SK-N-SH treated with all-trans-retinoic acid at 6 μM for 48 hours (cell line): Measurements from ENCODE around the gene VEGFC.

Experiments used
- ARNTL ChIP-seq: fragments of 450-650 bp; formaldehyde crosslinking; IDR thresholded peaks from 2 replicates; pipeline ENCODE4 v1.5.0; 2020; ENCODE audit warnings: low read depth, mild to moderate bottlenecking, moderate library complexity, borderline replicate concordance
- BACH2 ChIP-seq: fragments of 250-450 bp; sonication (Bioruptor Pico); IDR thresholded peaks from 2 replicates; pipeline ENCODE4 v1.9.0; 2021; ENCODE audit warnings: mild to moderate bottlenecking, borderline replicate concordance
- CSDC2 ChIP-seq: fragments of 250-450 bp; sonication (Bioruptor Pico); IDR thresholded peaks from 2 replicates; pipeline ENCODE4 v1.5.0; 2020; ENCODE audit warnings: mild to moderate bottlenecking, moderate library complexity
- RARB ChIP-seq: fragments of 250-450 bp; sonication (Bioruptor Pico); IDR thresholded peaks from 2 replicates; pipeline ENCODE4 v1.8.0; 2021; ENCODE audit warnings: mild to moderate bottlenecking, moderate library complexity
- SNAI2 ChIP-seq: fragments of 250-450 bp; sonication (Bioruptor Pico); IDR thresholded peaks from 2 replicates; pipeline ENCODE4 v1.5.0; 2020; ENCODE audit warnings: mild to moderate bottlenecking, moderate library complexity
- TOX ChIP-seq: fragments of 250-450 bp; sonication (Bioruptor Pico); IDR thresholded peaks from 2 replicates; pipeline ENCODE4 v1.8.0; 2021; ENCODE audit warnings: mild to moderate bottlenecking, moderate library complexity, borderline replicate concordance
- ZFP30 ChIP-seq: fragments of 450-650 bp; formaldehyde crosslinking; IDR thresholded peaks from 2 replicates; pipeline ENCODE4 v1.5.0; 2022; ENCODE audit warnings: mild to moderate bottlenecking, moderate library complexity
- ZNF565 ChIP-seq: fragments of 450-650 bp; formaldehyde crosslinking; conservative IDR thresholded peaks from 2 replicates; pipeline ENCODE4 v1.5.0; 2020; ENCODE audit warnings: low read depth, mild to moderate bottlenecking, moderate library complexity
- ZNF8 ChIP-seq: fragments of 450-650 bp; formaldehyde crosslinking; IDR thresholded peaks from 2 replicates; pipeline ENCODE4 v1.5.0; 2020; ENCODE audit warnings: mild to moderate bottlenecking, moderate library complexity
- TF ChIP-seq, protein P1 (sequence below): fragments of 250-450 bp; sonication (Bioruptor Pico); IDR thresholded peaks from 2 replicates; pipeline ENCODE4 v1.5.0; 2020; ENCODE audit warnings: mild to moderate bottlenecking, moderate library complexity
- TF ChIP-seq, protein P2 (sequence below): fragments of 250-450 bp; sonication (Bioruptor Pico); IDR thresholded peaks from 2 replicates; pipeline ENCODE4 v1.8.0; 2020; ENCODE audit warnings: mild to moderate bottlenecking, moderate library complexity, borderline replicate concordance
- TF ChIP-seq, protein P3 (sequence below): fragments of 250-450 bp; sonication (Bioruptor Pico); IDR thresholded peaks from 2 replicates; pipeline ENCODE4 v1.5.1; 2020; ENCODE audit warnings: low read depth, mild to moderate bottlenecking, moderate library complexity
- TF ChIP-seq, protein P4 (sequence below): fragments of 250-450 bp; sonication (Bioruptor Pico); IDR thresholded peaks from 2 replicates; pipeline ENCODE4 v1.5.1; 2021; ENCODE audit warnings: mild to moderate bottlenecking, moderate library complexity

DNA sequence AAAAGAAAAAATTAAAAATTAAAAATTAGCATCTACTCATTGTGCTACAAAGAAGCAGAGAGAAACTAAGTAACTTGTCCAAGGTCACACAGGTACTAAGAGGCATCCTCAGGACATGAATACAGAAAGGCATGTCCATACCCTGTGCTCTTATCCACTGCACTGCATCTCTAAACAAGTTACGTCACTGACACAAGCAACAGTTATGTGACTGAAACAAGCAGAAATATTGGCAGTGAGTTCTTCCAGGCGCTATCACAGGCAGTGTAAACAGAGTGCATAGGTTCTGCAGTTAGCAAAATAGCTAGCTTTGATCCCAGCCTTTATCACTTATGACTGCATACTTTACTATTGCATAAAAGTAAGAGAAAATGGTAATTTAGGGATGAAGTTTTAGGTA, 7.9 kb downstream of the VEGFC start:
- TF ChIP-seq, protein P1, sequence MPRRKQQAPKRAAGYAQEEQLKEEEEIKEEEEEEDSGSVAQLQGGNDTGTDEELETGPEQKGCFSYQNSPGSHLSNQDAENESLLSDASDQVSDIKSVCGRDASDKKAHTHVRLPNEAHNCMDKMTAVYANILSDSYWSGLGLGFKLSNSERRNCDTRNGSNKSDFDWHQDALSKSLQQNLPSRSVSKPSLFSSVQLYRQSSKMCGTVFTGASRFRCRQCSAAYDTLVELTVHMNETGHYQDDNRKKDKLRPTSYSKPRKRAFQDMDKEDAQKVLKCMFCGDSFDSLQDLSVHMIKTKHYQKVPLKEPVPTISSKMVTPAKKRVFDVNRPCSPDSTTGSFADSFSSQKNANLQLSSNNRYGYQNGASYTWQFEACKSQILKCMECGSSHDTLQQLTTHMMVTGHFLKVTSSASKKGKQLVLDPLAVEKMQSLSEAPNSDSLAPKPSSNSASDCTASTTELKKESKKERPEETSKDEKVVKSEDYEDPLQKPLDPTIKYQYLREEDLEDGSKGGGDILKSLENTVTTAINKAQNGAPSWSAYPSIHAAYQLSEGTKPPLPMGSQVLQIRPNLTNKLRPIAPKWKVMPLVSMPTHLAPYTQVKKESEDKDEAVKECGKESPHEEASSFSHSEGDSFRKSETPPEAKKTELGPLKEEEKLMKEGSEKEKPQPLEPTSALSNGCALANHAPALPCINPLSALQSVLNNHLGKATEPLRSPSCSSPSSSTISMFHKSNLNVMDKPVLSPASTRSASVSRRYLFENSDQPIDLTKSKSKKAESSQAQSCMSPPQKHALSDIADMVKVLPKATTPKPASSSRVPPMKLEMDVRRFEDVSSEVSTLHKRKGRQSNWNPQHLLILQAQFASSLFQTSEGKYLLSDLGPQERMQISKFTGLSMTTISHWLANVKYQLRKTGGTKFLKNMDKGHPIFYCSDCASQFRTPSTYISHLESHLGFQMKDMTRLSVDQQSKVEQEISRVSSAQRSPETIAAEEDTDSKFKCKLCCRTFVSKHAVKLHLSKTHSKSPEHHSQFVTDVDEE (CRISPR knock-in tag), result no peak
- no peak for TF ChIP-seq ARNTL
- TF ChIP-seq, protein P2, sequence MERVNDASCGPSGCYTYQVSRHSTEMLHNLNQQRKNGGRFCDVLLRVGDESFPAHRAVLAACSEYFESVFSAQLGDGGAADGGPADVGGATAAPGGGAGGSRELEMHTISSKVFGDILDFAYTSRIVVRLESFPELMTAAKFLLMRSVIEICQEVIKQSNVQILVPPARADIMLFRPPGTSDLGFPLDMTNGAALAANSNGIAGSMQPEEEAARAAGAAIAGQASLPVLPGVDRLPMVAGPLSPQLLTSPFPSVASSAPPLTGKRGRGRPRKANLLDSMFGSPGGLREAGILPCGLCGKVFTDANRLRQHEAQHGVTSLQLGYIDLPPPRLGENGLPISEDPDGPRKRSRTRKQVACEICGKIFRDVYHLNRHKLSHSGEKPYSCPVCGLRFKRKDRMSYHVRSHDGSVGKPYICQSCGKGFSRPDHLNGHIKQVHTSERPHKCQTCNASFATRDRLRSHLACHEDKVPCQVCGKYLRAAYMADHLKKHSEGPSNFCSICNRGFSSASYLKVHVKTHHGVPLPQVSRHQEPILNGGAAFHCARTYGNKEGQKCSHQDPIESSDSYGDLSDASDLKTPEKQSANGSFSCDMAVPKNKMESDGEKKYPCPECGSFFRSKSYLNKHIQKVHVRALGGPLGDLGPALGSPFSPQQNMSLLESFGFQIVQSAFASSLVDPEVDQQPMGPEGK (CRISPR knock-in tag), result no peak
- TF ChIP-seq RARB, result no peak
- no peak for TF ChIP-seq TOX
- TF ChIP-seq SNAI2 (CRISPR knock-in tag), result no peak
- TF ChIP-seq, protein P3, sequence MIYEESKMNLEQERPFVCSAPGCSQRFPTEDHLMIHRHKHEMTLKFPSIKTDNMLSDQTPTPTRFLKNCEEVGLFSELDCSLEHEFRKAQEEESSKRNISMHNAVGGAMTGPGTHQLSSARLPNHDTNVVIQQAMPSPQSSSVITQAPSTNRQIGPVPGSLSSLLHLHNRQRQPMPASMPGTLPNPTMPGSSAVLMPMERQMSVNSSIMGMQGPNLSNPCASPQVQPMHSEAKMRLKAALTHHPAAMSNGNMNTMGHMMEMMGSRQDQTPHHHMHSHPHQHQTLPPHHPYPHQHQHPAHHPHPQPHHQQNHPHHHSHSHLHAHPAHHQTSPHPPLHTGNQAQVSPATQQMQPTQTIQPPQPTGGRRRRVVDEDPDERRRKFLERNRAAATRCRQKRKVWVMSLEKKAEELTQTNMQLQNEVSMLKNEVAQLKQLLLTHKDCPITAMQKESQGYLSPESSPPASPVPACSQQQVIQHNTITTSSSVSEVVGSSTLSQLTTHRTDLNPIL (CRISPR knock-in tag), result no peak
- TF ChIP-seq BACH2 (CRISPR knock-in tag), result no peak
- TF ChIP-seq, protein P4, sequence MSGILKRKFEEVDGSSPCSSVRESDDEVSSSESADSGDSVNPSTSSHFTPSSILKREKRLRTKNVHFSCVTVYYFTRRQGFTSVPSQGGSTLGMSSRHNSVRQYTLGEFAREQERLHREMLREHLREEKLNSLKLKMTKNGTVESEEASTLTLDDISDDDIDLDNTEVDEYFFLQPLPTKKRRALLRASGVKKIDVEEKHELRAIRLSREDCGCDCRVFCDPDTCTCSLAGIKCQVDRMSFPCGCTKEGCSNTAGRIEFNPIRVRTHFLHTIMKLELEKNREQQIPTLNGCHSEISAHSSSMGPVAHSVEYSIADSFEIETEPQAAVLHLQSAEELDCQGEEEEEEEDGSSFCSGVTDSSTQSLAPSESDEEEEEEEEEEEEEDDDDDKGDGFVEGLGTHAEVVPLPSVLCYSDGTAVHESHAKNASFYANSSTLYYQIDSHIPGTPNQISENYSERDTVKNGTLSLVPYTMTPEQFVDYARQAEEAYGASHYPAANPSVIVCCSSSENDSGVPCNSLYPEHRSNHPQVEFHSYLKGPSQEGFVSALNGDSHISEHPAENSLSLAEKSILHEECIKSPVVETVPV (CRISPR knock-in tag), result no peak
- no peak for TF ChIP-seq ZNF8 (CRISPR knock-in tag)
- TF ChIP-seq ZNF565 (CRISPR knock-in tag), result no peak
- TF ChIP-seq ZFP30 (CRISPR knock-in tag), result no peak
- no peak for TF ChIP-seq CSDC2 (CRISPR knock-in tag)
